HEK293T (cell line): ENCODE measurements around the gene TECTA.

ENCODE experiments used
- ARNT ChIP-seq: fragments of 450-650 bp; IDR thresholded peaks from 2 replicates; pipeline ENCODE4 v1.6.1; 2017; ENCODE audit warnings: mild to moderate bottlenecking
- ELF4 ChIP-seq: fragments of 450-650 bp; IDR thresholded peaks from 2 replicates; pipeline ENCODE4 v1.6.1; 2017; ENCODE audit warnings: antibody characterized with exemption
- NFRKB ChIP-seq: fragments of 450-650 bp; IDR thresholded peaks from 2 replicates; pipeline ENCODE4 v1.6.1; 2016; ENCODE audit warnings: mild to moderate bottlenecking, moderate library complexity
- SP1 ChIP-seq: fragments of 450-650 bp; IDR thresholded peaks from 2 replicates; pipeline ENCODE4 v1.6.1; 2017
- SUZ12 ChIP-seq: fragments of 450-650 bp; IDR thresholded peaks from 2 replicates; pipeline ENCODE4 v1.6.1; 2016; ENCODE audit warnings: mild to moderate bottlenecking
- ZNF384 ChIP-seq: fragments of 450-650 bp; IDR thresholded peaks from 2 replicates; pipeline ENCODE4 v1.6.1; 2016

DNA sequence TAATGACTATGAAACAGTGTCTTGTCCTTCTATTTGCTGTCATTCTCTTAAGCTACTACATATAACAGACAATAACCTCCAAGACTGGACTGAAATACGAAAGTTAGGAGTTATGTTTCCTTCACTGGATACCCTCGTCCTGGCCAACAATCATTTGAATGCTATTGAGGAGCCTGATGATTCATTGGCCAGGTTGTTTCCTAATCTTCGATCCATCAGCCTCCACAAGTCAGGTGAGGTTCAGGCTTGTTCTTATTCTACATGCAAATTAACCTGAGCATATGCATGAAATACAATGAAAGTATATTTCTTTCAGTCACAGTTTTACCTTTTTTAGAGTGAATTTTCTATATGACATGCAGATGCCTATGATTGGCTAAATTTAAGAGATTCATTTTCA lies 46.0 kb upstream of the TECTA start:
- TF ChIP-seq SUZ12 (no peak), NFRKB (no peak), ARNT (no peak), ZNF384 (no peak), SP1 (no peak), ELF4 (no peak)
